HepG2 (cell line): ENCODE results near the gene PIGR. TPM values are rescaled to one million over a fixed set of nuclear protein-coding genes. Genes with fewer than 3 reads are reported as not detected.

Experiments
- ATAC-seq: fragments of 200-7000 bp; cut with Tn5 transposase; 3 replicates; pipeline ENCODE4 v1.9.1; 2020; ENCODE audit warnings: mild to moderate bottlenecking, moderate library complexity
- BruUV-seq: library from RNA; stranded (reverse); fragments of 400-500 nt; replicated peaks from 2 replicates; lab custom pipeline; 2021; lab: Mats Ljungman, UMichigan
- CTCF ChIA-PET: fragments of 300-600 bp; formaldehyde crosslinking; extraction: SDS; loops from one replicate; lab custom pipeline; 2021; ENCODE audit warnings: low total read pairs, inconsistent platforms, low intra/inter-chr PET ratio; lab: Yijun Ruan, JAX
- POLR2A ChIA-PET: fragments of 350-600 bp; sonication (Branson Sonifier 250); formaldehyde crosslinking; loops from one replicate; lab custom pipeline; 2020; ENCODE audit warnings: antibody characterized with exemption, inconsistent platforms; lab: Yijun Ruan, JAX
- DNase-seq: peaks from one replicate; pipeline ENCODE4 v3.0.0-alpha.2; 2015; ENCODE audit warnings: low spot score
- FAIRE-seq: peaks from 3 replicates; lab custom pipeline; 2011; peaks lifted over from hg19 to GRCh38; lab: Jason Lieb, UNC
- H2AFZ ChIP-seq: one replicate; pipeline ENCODE4 v1.6.1; 2011; ENCODE audit warnings: low read length, inconsistent platforms
- H3K27ac ChIP-seq: fragments of 300-600 bp; 3 replicates; pipeline ENCODE4 v1.8.0; 2011; ENCODE audit warnings: mixed run types, mild to moderate bottlenecking, mixed read lengths, low read length, inconsistent platforms; ENCODE audit not compliant: insufficient read depth; ENCODE audit errors: extremely low read length
- H3K27me3 ChIP-seq, 2 experiments: fragments of 200-600 bp in 1 of 2; 2 replicates in 1 of 2; 3 replicates in 1 of 2; pipeline versions ENCODE4 v1.6.0 to v1.8.0; 2011; ENCODE audit warnings: low read length in 2 of 2, mild to moderate bottlenecking in 2 of 2, moderate library complexity in 2 of 2, inconsistent platforms in 1 of 2; ENCODE audit not compliant: insufficient read depth in 2 of 2, control insufficient read depth in 1 of 2
- H3K36me3 ChIP-seq, 2 experiments: fragments of 200-600 bp in 1 of 2; replicated peaks in 1 of 2; 2 replicates in 1 of 2; 3 replicates in 1 of 2; pipeline versions ENCODE4 v1.5.1 to v1.8.0; 2011; ENCODE audit warnings: low read length in 2 of 2, inconsistent platforms in 1 of 2; ENCODE audit not compliant: insufficient read depth in 2 of 2, control insufficient read depth in 1 of 2
- H3K4me1 ChIP-seq: 2 replicates; pipeline ENCODE4 v1.5.1; 2012; ENCODE audit warnings: low read length, inconsistent platforms; ENCODE audit not compliant: insufficient read depth
- H3K4me2 ChIP-seq: 2 replicates; pipeline ENCODE4 v1.6.0; 2011; ENCODE audit warnings: low read depth, low read length, inconsistent platforms
- H3K4me3 ChIP-seq, 3 experiments: fragments of 200-600 bp in 1 of 3; sonication (generic), shearing (Covaris generic) in 1 of 3; replicated peaks in 1 of 3; 2 replicates each; pipeline ENCODE4 v1.5.1; 2011 to 2016; ENCODE audit warnings: low read length in 3 of 3, inconsistent platforms in 2 of 3, low read depth in 2 of 3, mild to moderate bottlenecking in 2 of 3, control low read depth in 1 of 3, mixed read lengths in 1 of 3; ENCODE audit not compliant: insufficient read depth in 1 of 3
- H3K79me2 ChIP-seq: one replicate; pipeline ENCODE4 v1.6.1; 2011; ENCODE audit warnings: low read length, inconsistent platforms; ENCODE audit not compliant: insufficient read depth
- H3K9ac ChIP-seq: 2 replicates; pipeline ENCODE4 v1.6.0; 2011; ENCODE audit warnings: mild to moderate bottlenecking, low read depth, low read length, inconsistent platforms; ENCODE audit not compliant: insufficient read depth
- H3K9me3 ChIP-seq: 2 replicates; pipeline ENCODE4 v1.5.1; 2012; ENCODE audit warnings: mild to moderate bottlenecking, low read length
- H4K20me1 ChIP-seq: 2 replicates; pipeline ENCODE4 v1.6.0; 2011; ENCODE audit warnings: inconsistent platforms, mild to moderate bottlenecking, low read length, moderate library complexity; ENCODE audit not compliant: insufficient read depth
- ARHGAP35 ChIP-seq: sonication (generic); formaldehyde crosslinking; IDR thresholded peaks from 2 replicates; pipeline ENCODE4 v1.9.0; 2022; ENCODE audit warnings: mild to moderate bottlenecking, inconsistent platforms, moderate library complexity, missing genetic modification reagents, borderline replicate concordance
- CEBPB ChIP-seq: IDR thresholded peaks from 2 replicates; pipeline ENCODE4 v1.6.1; 2011; ENCODE audit warnings: low read depth, low read length, improper control_type of control experiment, borderline replicate concordance
- FOXC1 ChIP-seq: sonication (generic); formaldehyde crosslinking; IDR thresholded peaks from 2 replicates; pipeline ENCODE4 v1.8.0; 2022; ENCODE audit warnings: mild to moderate bottlenecking, missing genetic modification reagents, borderline replicate concordance
- KDM4B ChIP-seq: sonication (generic); formaldehyde crosslinking; IDR thresholded peaks from 2 replicates; pipeline ENCODE4 v1.4.0; 2020; ENCODE audit warnings: missing genetic modification reagents
- MYNN ChIP-seq: sonication (generic); formaldehyde crosslinking; IDR thresholded peaks from 2 replicates; pipeline ENCODE4 v1.4.0; 2020; ENCODE audit warnings: mild to moderate bottlenecking, low read depth, missing genetic modification reagents
- SRY ChIP-seq: sonication (generic); formaldehyde crosslinking; IDR thresholded peaks from 2 replicates; pipeline ENCODE4 v1.8.0; 2022; ENCODE audit warnings: mild to moderate bottlenecking, missing genetic modification reagents
- TFAP4 ChIP-seq: sonication (generic); IDR thresholded peaks from 2 replicates; pipeline ENCODE4 v1.6.1; 2016; ENCODE audit warnings: low read depth, borderline replicate concordance
- TFDP1 ChIP-seq: IDR thresholded peaks from 2 replicates; pipeline ENCODE4 v1.6.1; 2016; ENCODE audit warnings: missing compliant biosample characterization, missing genetic modification reagents, borderline replicate concordance
- TMF1 ChIP-seq: sonication (generic); formaldehyde crosslinking; IDR thresholded peaks from 2 replicates; pipeline ENCODE4 v1.8.1; 2022; ENCODE audit warnings: low read depth, missing genetic modification reagents
- ZBTB2 ChIP-seq: sonication (generic); formaldehyde crosslinking; IDR thresholded peaks from 2 replicates; pipeline ENCODE4 v1.8.0; 2022; ENCODE audit warnings: low read depth, missing genetic modification reagents
- ZFAT ChIP-seq: sonication (generic); formaldehyde crosslinking; conservative IDR thresholded peaks from 2 replicates; pipeline ENCODE4 v1.8.1; 2023; ENCODE audit warnings: missing genetic modification reagents, inconsistent platforms
- ZNF253 ChIP-seq: sonication (generic); formaldehyde crosslinking; IDR thresholded peaks from 2 replicates; pipeline ENCODE4 v1.8.0; 2022; ENCODE audit warnings: mild to moderate bottlenecking, missing genetic modification reagents, borderline replicate concordance
- ZNF331 ChIP-seq: sonication (generic); formaldehyde crosslinking; IDR thresholded peaks from 2 replicates; pipeline ENCODE4 v1.4.0; 2020; ENCODE audit warnings: missing genetic modification reagents
- ZNF382 ChIP-seq: sonication (generic); formaldehyde crosslinking; IDR thresholded peaks from 2 replicates; pipeline ENCODE4 v1.5.0; 2020; ENCODE audit warnings: missing genetic modification reagents, mild to moderate bottlenecking, borderline replicate concordance
- ZNF431 ChIP-seq: sonication (generic); formaldehyde crosslinking; IDR thresholded peaks from 2 replicates; pipeline ENCODE4 v1.9.0; 2022; ENCODE audit warnings: missing genetic modification reagents, low read depth, mild to moderate bottlenecking, borderline replicate concordance
- ZNF570 ChIP-seq: sonication (generic); formaldehyde crosslinking; IDR thresholded peaks from 2 replicates; pipeline ENCODE4 v1.4.0; 2020; ENCODE audit warnings: mild to moderate bottlenecking, missing genetic modification reagents, borderline replicate concordance
- ZUFSP ChIP-seq: sonication (generic); formaldehyde crosslinking; IDR thresholded peaks from 2 replicates; pipeline ENCODE4 v1.9.0; 2021; ENCODE audit warnings: missing genetic modification reagents, mild to moderate bottlenecking, borderline replicate concordance
- WGBS: methylation state at CpG from one replicate; pipeline ENCODE4 v1.1.6; 2017; ENCODE audit warnings: low lambda C conversion rate; 5-methylcytosine and 5-hydroxymethylcytosine counted together
- in situ Hi-C: cut with HindIII; loops from 2 replicates; pipeline ENCODE4 v1.10.0; 2017; ENCODE audit warnings: low pct_unique_long_range_greater_than_20kb; ENCODE audit not compliant: extremely low pct_ligation_motif_present
- intact Hi-C: fragments of 100-400 bp; cut with micrococcal nuclease; formaldehyde crosslinking; loops from one replicate; pipeline ENCODE4 v1.10.0; 2022; ENCODE audit not compliant: unreplicated experiment
- polyA plus RNA-seq, 8 experiments: library from polyadenylated mRNA; depleted of rRNA in 3 of 8; stranded (reverse) in 7 of 8; unstranded in 1 of 8; fragments of >200 nt; fragmentation: Illumina TruSeq in 4 of 8; extraction: Trizol in 4 of 8; gene quantifications; 2 replicates each; pipeline versions ENCODE4 v1.2.1 to v1.2.3, GENCODE V29; 2011 to 2016; ENCODE audit warnings: low read depth in 4 of 8, missing spikeins in 1 of 8, mixed read lengths in 1 of 8; ENCODE audit not compliant: insufficient read depth in 1 of 8
- total RNA-seq, 5 experiments: library from RNA; depleted of rRNA; stranded (reverse); fragments of >200 nt; fragmentation: Illumina TruSeq; extraction: Trizol; gene quantifications; 2 replicates each; pipeline ENCODE4 v1.2.3, GENCODE V29; 2016; ENCODE audit warnings: low read depth in 1 of 5

Gene PIGR
- total and polyA plus RNA-seq, 2 of the 13 experiments (the other 11 are each of a cell fraction or from before 2014, with no cell fraction given), result not detected

- Histone ChIP-seq H3K4me2 (peak overlapping the region; percentile 44), H4K20me1 (no peaks in the 10 kb centered on the region), H3K27me3 (peaks cover 0 to 1% of the 10 kb centered on the region in 2 experiments; a peak in 1 of 5 replicates), H3K36me3 (no peaks in the 10 kb centered on the region), H2AFZ (peak overlapping the region; percentile 10), H3K4me1 (peaks cover 79% of the 10 kb centered on the region), H3K4me3 (no peak overlapping the region), H3K79me2 (no peaks in the 10 kb centered on the region), H3K9me3 (no peaks in the 10 kb centered on the region), H3K9ac (no peak overlapping the region; the same call in 1 of the 2 replicates), H3K27ac (no peak overlapping the region)
- 35% methylated on average over 11 of the region's 11 CpGs for WGBS
- peak; percentile 72 for FAIRE-seq
- in situ Hi-C loops, result no loop called here
- POLR2A ChIA-PET, result no interaction called here
- no TSS peak for BruUV-seq
- peak; percentile 16 for DNase-seq
- CTCF ChIA-PET, result no interaction called here
- intact Hi-C loops, result no loop called here
- ATAC-seq, result peak; percentile 34; the same call in 2 of the 3 replicates
- no peak for TF ChIP-seq TFAP4
- TF ChIP-seq CEBPB, result peak; percentile 58; the same call in 1 of the 2 replicates
- TF ChIP-seq ZNF253 (CRISPR knock-in tag), result no peak
- TF ChIP-seq SRY, result no peak
- TF ChIP-seq ZNF570 (CRISPR knock-in tag), result no peak
- TF ChIP-seq ZNF331 (CRISPR knock-in tag), result no peak
- TF ChIP-seq TMF1 (CRISPR knock-in tag), result no peak
- TF ChIP-seq KDM4B, result no peak
- no peak for TF ChIP-seq MYNN (CRISPR knock-in tag)
- TF ChIP-seq ZFAT, result no peak
- TF ChIP-seq ZNF431 (CRISPR knock-in tag), result no peak
- no peak for TF ChIP-seq ZUFSP (CRISPR knock-in tag)
- peak; percentile 33; the same call in 1 of the 2 replicates for TF ChIP-seq TFDP1 (CRISPR knock-in tag)
- 0 out of 2 replicates have a peak, but pooled peaks have one; percentile 46 for TF ChIP-seq FOXC1 (CRISPR knock-in tag)
- TF ChIP-seq ARHGAP35 (CRISPR knock-in tag), result no peak
- TF ChIP-seq ZNF382 (CRISPR knock-in tag), result no peak
- no peak for TF ChIP-seq ZBTB2 (CRISPR knock-in tag)
These were observed 9.5 kb upstream of the PIGR start for GRCh38 chr1:206955476-206956451.
